PC-3 (cell line): ENCODE results near the gene L1TD1. TPM values are rescaled to one million over a fixed set of nuclear protein-coding genes. Genes with fewer than 3 reads are reported as not detected.
"Not testable (repeated sequence)": the region's sequence is repeated elsewhere in the genome, so short reads cannot be mapped to it uniquely, and the experiment has no call there.

ENCODE experiments used
- ATAC-seq: fragments of 200-7000 bp; cut with Tn5 transposase; 2 replicates; pipeline ENCODE4 v1.9.1; 2020; ENCODE audit warnings: mild to moderate bottlenecking, moderate library complexity
- BruUV-seq: library from RNA; stranded (reverse); fragments of 400-500 nt; replicated peaks from 2 replicates; lab custom pipeline; 2021; lab: Mats Ljungman, UMichigan
- CTCF ChIA-PET: fragments of 300-600 bp; sonication (Branson Sonifier 250); formaldehyde crosslinking; loops from one replicate; lab custom pipeline; 2022; ENCODE audit warnings: antibody characterized with exemption; lab: Charles Lee
- POLR2A ChIA-PET: fragments of 300-600 bp; sonication (Branson Sonifier 250); formaldehyde crosslinking; loops from one replicate; lab custom pipeline; 2022; ENCODE audit warnings: antibody characterized with exemption; ENCODE audit not compliant: unreplicated experiment; lab: Charles Lee
- DNase-seq: peaks from one replicate; pipeline ENCODE4 v3.0.0-alpha.2; 2015
- H2AFZ ChIP-seq: fragments of 300-600 bp; sonication (generic); 2 replicates; pipeline ENCODE4 v1.6.0; 2016; ENCODE audit warnings: antibody characterized with exemption, low read length
- H3F3A ChIP-seq: fragments of 300-600 bp; sonication (generic); one replicate; pipeline ENCODE4 v1.6.0; 2017; ENCODE audit warnings: antibody characterized with exemption, low read length, control low read depth, mild to moderate bottlenecking; ENCODE audit not compliant: unreplicated experiment
- H3K27ac ChIP-seq: fragments of 300-600 bp; sonication (generic); 2 replicates; pipeline ENCODE4 v1.5.1; 2016; ENCODE audit warnings: mild to moderate bottlenecking, low read length
- H3K27me3 ChIP-seq: fragments of 300-600 bp; sonication (generic); 2 replicates; pipeline ENCODE4 v1.6.1; 2016; ENCODE audit warnings: low read length, mixed read lengths
- H3K36me3 ChIP-seq: fragments of 300-600 bp; sonication (generic); 2 replicates; pipeline ENCODE4 v1.6.1; 2016; ENCODE audit warnings: low read depth, mixed run types, low read length, mixed read lengths
- H3K4me1 ChIP-seq: fragments of 300-600 bp; sonication (generic); 2 replicates; pipeline ENCODE4 v1.5.1; 2016; ENCODE audit warnings: low read length; ENCODE audit not compliant: insufficient read depth
- H3K4me2 ChIP-seq: fragments of 300-600 bp; sonication (generic); 2 replicates; pipeline ENCODE4 v1.6.0; 2016; ENCODE audit warnings: low read length
- H3K4me3 ChIP-seq: fragments of 300-600 bp; sonication (generic); 2 replicates; pipeline ENCODE4 v1.5.1; 2016; ENCODE audit warnings: mild to moderate bottlenecking, low read length, mixed read lengths
- H3K79me2 ChIP-seq: fragments of 300-600 bp; sonication (generic); 2 replicates; pipeline ENCODE4 v1.6.1; 2017; ENCODE audit warnings: low read length, mixed read lengths
- H3K9ac ChIP-seq: fragments of 300-600 bp; sonication (generic); 2 replicates; pipeline ENCODE4 v1.6.0; 2016; ENCODE audit warnings: mild to moderate bottlenecking, low read length
- H3K9me2 ChIP-seq: fragments of 300-600 bp; sonication (generic); replicated peaks from 2 replicates; pipeline ENCODE4 v1.6.1; 2016; ENCODE audit warnings: mixed run types, low read length, mixed read lengths
- H3K9me3 ChIP-seq: fragments of 300-600 bp; sonication (generic); 2 replicates; pipeline ENCODE4 v1.6.1; 2016; ENCODE audit warnings: low read length, mixed read lengths
- H4K20me1 ChIP-seq: fragments of 300-600 bp; sonication (generic); 2 replicates; pipeline ENCODE4 v1.6.1; 2016; ENCODE audit warnings: low read length, mixed read lengths
- EZH2 ChIP-seq: fragments of 300-600 bp; sonication (generic); IDR thresholded peaks from one replicate; pipeline ENCODE4 v1.6.1; 2017; ENCODE audit warnings: antibody characterized with exemption, mild to moderate bottlenecking, low read length; ENCODE audit not compliant: unreplicated experiment
- EZH2phosphoT487 ChIP-seq: fragments of 300-600 bp; sonication (generic); IDR thresholded peaks from 2 replicates; pipeline ENCODE4 v1.6.1; 2018; ENCODE audit warnings: mild to moderate bottlenecking, antibody characterized with exemption, low read length, borderline replicate concordance
- intact Hi-C: fragments of 100-400 bp; cut with micrococcal nuclease; formaldehyde crosslinking; loops from 2 replicates; pipeline ENCODE4 v1.9.0; 2023
- total RNA-seq: library from RNA; depleted of rRNA; stranded (reverse); fragments of >200 nt; gene quantifications from 2 replicates; pipeline ENCODE4 v1.2.3, GENCODE V29; 2014
- TF ChIP-seq, protein P1 (sequence below): fragments of 300-600 bp; sonication (generic); conservative IDR thresholded peaks from 2 replicates; pipeline ENCODE4 v1.5.1; 2017; ENCODE audit warnings: antibody characterized with exemption, low read depth, mild to moderate bottlenecking, low read length

The L1TD1 gene
- total RNA-seq, 1 experiment from 2014 or later = not detected

DNA sequence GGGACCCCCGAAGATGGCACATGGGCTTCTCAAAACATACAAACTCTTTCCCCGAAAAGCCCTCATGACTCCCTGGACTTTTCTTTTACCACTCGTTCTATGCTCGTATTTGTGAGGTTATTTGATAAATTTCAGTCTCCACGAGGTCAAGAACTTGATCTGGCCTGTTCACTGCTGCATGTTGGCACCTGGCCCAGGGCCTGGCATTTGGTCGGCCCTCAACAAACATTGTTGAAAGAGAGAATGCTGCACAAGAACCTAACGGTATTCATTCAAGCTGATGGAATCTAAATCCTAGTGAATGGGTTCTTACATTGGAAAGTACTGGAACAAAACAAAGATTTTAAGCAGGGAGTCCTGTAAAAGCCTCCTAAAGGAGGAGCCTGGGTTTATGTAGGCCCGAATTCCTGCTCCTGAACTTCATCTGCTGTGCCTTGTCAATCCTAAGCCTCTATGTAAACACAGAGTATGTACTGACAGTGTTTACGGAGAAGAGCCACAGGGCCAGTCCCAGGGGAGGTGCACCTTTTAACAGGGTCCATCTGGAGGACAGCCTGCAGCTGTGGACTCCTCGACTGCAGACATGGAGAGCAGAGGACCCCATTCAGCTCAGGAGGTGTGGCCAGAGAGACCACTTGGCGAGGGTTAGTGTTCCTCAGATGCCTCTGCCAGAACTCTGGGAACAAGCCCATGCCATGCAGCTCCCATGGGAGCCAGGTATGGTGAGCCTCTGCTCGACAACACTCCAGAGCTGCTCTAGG is 46.9 kb downstream of the L1TD1 start:
- H3K9me2 ChIP-seq = no peaks in the 10 kb centered on the region
- TF ChIP-seq EZH2phosphoT487 (no peak), EZH2 (no peak)
- TF ChIP-seq, protein P1, sequence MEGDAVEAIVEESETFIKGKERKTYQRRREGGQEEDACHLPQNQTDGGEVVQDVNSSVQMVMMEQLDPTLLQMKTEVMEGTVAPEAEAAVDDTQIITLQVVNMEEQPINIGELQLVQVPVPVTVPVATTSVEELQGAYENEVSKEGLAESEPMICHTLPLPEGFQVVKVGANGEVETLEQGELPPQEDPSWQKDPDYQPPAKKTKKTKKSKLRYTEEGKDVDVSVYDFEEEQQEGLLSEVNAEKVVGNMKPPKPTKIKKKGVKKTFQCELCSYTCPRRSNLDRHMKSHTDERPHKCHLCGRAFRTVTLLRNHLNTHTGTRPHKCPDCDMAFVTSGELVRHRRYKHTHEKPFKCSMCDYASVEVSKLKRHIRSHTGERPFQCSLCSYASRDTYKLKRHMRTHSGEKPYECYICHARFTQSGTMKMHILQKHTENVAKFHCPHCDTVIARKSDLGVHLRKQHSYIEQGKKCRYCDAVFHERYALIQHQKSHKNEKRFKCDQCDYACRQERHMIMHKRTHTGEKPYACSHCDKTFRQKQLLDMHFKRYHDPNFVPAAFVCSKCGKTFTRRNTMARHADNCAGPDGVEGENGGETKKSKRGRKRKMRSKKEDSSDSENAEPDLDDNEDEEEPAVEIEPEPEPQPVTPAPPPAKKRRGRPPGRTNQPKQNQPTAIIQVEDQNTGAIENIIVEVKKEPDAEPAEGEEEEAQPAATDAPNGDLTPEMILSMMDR = no peak
- no peak overlapping the region for H3K4me3 ChIP-seq
- no peaks in the 10 kb centered on the region for H3K79me2 ChIP-seq
- CTCF ChIA-PET = no interaction called here
- H3K27ac ChIP-seq = no peak overlapping the region
- POLR2A ChIA-PET = no interaction called here
- no peaks in the 10 kb centered on the region for H3K9me3 ChIP-seq
- no peak overlapping the region for H3K4me2 ChIP-seq
- H3K9ac ChIP-seq = no peak overlapping the region
- no peaks in the 10 kb centered on the region for H3F3A ChIP-seq
- ATAC-seq (peak; percentile 36; the same call in 1 of the 2 replicates), DNase-seq (peak; percentile 35)
- BruUV-seq = no TSS peak
- H4K20me1 ChIP-seq = no peaks in the 10 kb centered on the region
- no peaks in the 10 kb centered on the region for H3K36me3 ChIP-seq
- no peaks in the 10 kb centered on the region for H3K27me3 ChIP-seq
- no peak overlapping the region for H2AFZ ChIP-seq
- H3K4me1 ChIP-seq = peaks cover 30% of the 10 kb centered on the region
- intact Hi-C loops = no loop called here

DNA sequence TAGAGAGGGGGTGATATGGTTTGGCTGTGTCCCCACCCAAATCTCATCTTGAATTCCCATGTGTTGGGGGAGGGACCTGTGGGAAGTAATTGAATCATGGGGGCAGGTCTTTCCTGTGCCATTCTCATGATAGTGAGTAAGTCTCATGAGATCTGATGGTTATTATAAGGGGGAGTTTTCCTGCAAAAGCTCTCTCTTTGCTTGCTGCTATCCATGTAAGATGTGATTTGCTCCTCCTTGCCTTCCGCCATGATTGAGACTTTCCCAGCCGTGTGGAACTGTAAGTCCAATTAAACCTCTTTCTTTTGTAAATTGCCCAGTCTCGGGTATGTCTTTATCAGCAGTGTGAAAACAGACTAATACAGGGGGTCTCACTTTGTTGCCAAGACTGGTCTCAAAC is 49.7 kb downstream of the L1TD1 start:
- H3K79me2 ChIP-seq, H4K20me1 ChIP-seq, H3K27ac ChIP-seq, H3K27me3 ChIP-seq, H3K9me2 ChIP-seq, DNase-seq, intact Hi-C loops, H3K4me3 ChIP-seq, BruUV-seq, H3K9ac ChIP-seq, POLR2A ChIA-PET, ATAC-seq, H3K9me3 ChIP-seq, H3K36me3 ChIP-seq, H3K4me2 ChIP-seq, H3F3A ChIP-seq, H2AFZ ChIP-seq: not testable (repeated sequence)
- CTCF ChIA-PET = interaction anchor here (0.6 kb wide), 1 partner anchor 75 kb away, joined by 3 read pairs; the partner anchor contains the start of gene KANK4
- H3K4me1 ChIP-seq = peaks cover 15% of the 10 kb centered on the region

DNA sequence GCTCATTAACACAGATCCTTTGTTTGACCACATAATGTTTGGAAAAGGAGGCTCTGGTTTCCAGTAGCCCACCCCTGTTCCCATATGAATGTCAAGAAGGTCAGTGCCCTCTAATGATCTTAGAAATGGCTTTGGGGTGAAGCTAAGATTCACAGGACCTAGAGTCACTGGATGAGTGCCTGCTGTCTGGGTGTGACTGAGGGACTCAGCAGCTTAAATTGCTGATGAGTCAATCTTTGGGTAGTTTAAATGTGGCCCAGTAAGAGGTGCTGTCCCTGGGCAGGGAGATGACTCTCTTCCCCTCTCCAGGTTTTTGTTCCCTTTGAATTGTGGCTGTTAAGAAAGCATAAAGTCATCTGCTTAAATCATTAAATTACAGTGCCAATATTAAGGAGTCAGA is 50.6 kb downstream of the L1TD1 start:
- Histone ChIP-seq H3K27ac (no peak overlapping the region), H3K9me2 (no peaks in the 10 kb centered on the region), H3F3A (no peaks in the 10 kb centered on the region), H2AFZ (no peak overlapping the region), H3K9ac (no peak overlapping the region), H4K20me1 (no peaks in the 10 kb centered on the region), H3K36me3 (no peaks in the 10 kb centered on the region), H3K79me2 (no peaks in the 10 kb centered on the region), H3K4me2 (no peak overlapping the region), H3K4me1 (peaks cover 15% of the 10 kb centered on the region), H3K27me3 (no peaks in the 10 kb centered on the region), H3K4me3 (no peak overlapping the region), H3K9me3 (no peaks in the 10 kb centered on the region)
- intact Hi-C loops = no loop called here
- DNase-seq (peak; percentile 64), ATAC-seq (peak; percentile 70)
- POLR2A ChIA-PET = interaction anchor here (0.6 kb wide), 1 partner anchor 8 kb away, joined by 24 read pairs; no protein-coding TSS in a partner anchor
- CTCF ChIA-PET = interaction anchor here (0.6 kb wide), 1 partner anchor 1428 kb away, joined by 11 read pairs; no protein-coding TSS in a partner anchor
- TF ChIP-seq EZH2phosphoT487 (no peak), EZH2 (no peak)
- TF ChIP-seq, protein P1 = no peak
- BruUV-seq = no TSS peak
